HepG2 (cell line): ENCODE measurements around the gene FAM174C. TPM values are rescaled to one million over a fixed set of nuclear protein-coding genes. Genes with fewer than 3 reads are reported as not detected.
A peak's percentile ranks its signal among the peaks of the same experiment; 100 is the strongest.

Experiments
- ARNTL ChIP-seq: sonication (generic); formaldehyde crosslinking; IDR thresholded peaks from 2 replicates; pipeline ENCODE4 v1.4.0; 2020; ENCODE audit warnings: mild to moderate bottlenecking, missing genetic modification reagents
- FUBP1 ChIP-seq: sonication (generic); formaldehyde crosslinking; IDR thresholded peaks from 2 replicates; pipeline ENCODE4 v1.5.1; 2020; ENCODE audit warnings: missing genetic modification reagents, mild to moderate bottlenecking, borderline replicate concordance
- HNRNPK ChIP-seq: fragments of 200-400 bp; formaldehyde crosslinking; IDR thresholded peaks from 2 replicates; pipeline ENCODE4 v1.6.1; 2018; ENCODE audit warnings: low read length, low read depth, moderate library complexity, mild to moderate bottlenecking; ENCODE audit not compliant: poor library complexity, severe bottlenecking
- MAZ ChIP-seq, 2 experiments: sonication (generic) in 1 of 2; formaldehyde crosslinking in 1 of 2; IDR thresholded peaks; 2 replicates each; pipeline versions ENCODE4 v1.5.0 to v1.6.1; 2012 to 2020; ENCODE audit warnings: low read depth in 2 of 2, mild to moderate bottlenecking in 2 of 2, borderline replicate concordance in 1 of 2, improper control_type of control experiment in 1 of 2, low read length in 1 of 2, missing genetic modification reagents in 1 of 2, moderate library complexity in 1 of 2
- MLLT10 ChIP-seq: sonication (generic); formaldehyde crosslinking; IDR thresholded peaks from 2 replicates; pipeline ENCODE4 v1.4.0; 2020; ENCODE audit warnings: missing genetic modification reagents
- PATZ1 ChIP-seq: sonication (generic); formaldehyde crosslinking; IDR thresholded peaks from 2 replicates; pipeline ENCODE4 v1.4.0; 2020; ENCODE audit warnings: missing genetic modification reagents
- TCF12 ChIP-seq, 2 experiments: fragments of 450-650 bp in 1 of 2; sonication (generic) in 1 of 2; formaldehyde crosslinking in 1 of 2; IDR thresholded peaks; 2 replicates each; pipeline versions ENCODE4 v1.6.1 to v1.8.0; 2017 to 2022; ENCODE audit warnings: antibody characterized with exemption in 1 of 2, mild to moderate bottlenecking in 1 of 2, missing genetic modification reagents in 1 of 2, moderate library complexity in 1 of 2
- TRAFD1 ChIP-seq: sonication (generic); formaldehyde crosslinking; IDR thresholded peaks from 2 replicates; pipeline ENCODE4 v1.5.1; 2020; ENCODE audit warnings: missing genetic modification reagents, mild to moderate bottlenecking, borderline replicate concordance
- UBTF ChIP-seq: sonication (generic); formaldehyde crosslinking; IDR thresholded peaks from 2 replicates; pipeline ENCODE4 v1.4.0; 2020; ENCODE audit warnings: mild to moderate bottlenecking, missing genetic modification reagents
- ZFP36L1 ChIP-seq: sonication (generic); formaldehyde crosslinking; IDR thresholded peaks from 2 replicates; pipeline ENCODE4 v1.8.0; 2022; ENCODE audit warnings: mild to moderate bottlenecking, missing genetic modification reagents, moderate library complexity
- ZNF205 ChIP-seq: IDR thresholded peaks from 2 replicates; pipeline ENCODE4 v1.6.1; 2018; ENCODE audit warnings: missing biosample characterization, missing genetic modification reagents
- polyA plus RNA-seq, 8 experiments: library from polyadenylated mRNA; depleted of rRNA in 3 of 8; stranded (reverse) in 7 of 8; unstranded in 1 of 8; fragments of >200 nt; fragmentation: Illumina TruSeq in 4 of 8; extraction: Trizol in 4 of 8; gene quantifications; 2 replicates each; pipeline versions ENCODE4 v1.2.1 to v1.2.3, GENCODE V29; 2011 to 2016; ENCODE audit warnings: low read depth in 4 of 8, missing spikeins in 1 of 8, mixed read lengths in 1 of 8; ENCODE audit not compliant: insufficient read depth in 1 of 8
- total RNA-seq, 5 experiments: library from RNA; depleted of rRNA; stranded (reverse); fragments of >200 nt; fragmentation: Illumina TruSeq; extraction: Trizol; gene quantifications; 2 replicates each; pipeline ENCODE4 v1.2.3, GENCODE V29; 2016; ENCODE audit warnings: low read depth in 1 of 5
- TF ChIP-seq, protein P1 (sequence below): sonication (generic); formaldehyde crosslinking; IDR thresholded peaks from 2 replicates; pipeline ENCODE4 v1.8.1; 2022; ENCODE audit warnings: low read depth, mild to moderate bottlenecking, missing genetic modification reagents
- TF ChIP-seq, protein P2 (sequence below), 2 experiments: fragments of 450-650 bp in 1 of 2; sonication (generic) in 1 of 2; formaldehyde crosslinking; IDR thresholded peaks; 2 replicates each; pipeline versions ENCODE4 v1.5.0 to v1.8.0; 2020 to 2022; ENCODE audit warnings: mild to moderate bottlenecking in 1 of 2, missing genetic modification reagents in 1 of 2

The FAM174C gene
- total and polyA plus RNA-seq, 2 of the 13 experiments (the other 11 are each of a cell fraction or from before 2014, with no cell fraction given): 19.5 to 31.3 TPM

DNA sequence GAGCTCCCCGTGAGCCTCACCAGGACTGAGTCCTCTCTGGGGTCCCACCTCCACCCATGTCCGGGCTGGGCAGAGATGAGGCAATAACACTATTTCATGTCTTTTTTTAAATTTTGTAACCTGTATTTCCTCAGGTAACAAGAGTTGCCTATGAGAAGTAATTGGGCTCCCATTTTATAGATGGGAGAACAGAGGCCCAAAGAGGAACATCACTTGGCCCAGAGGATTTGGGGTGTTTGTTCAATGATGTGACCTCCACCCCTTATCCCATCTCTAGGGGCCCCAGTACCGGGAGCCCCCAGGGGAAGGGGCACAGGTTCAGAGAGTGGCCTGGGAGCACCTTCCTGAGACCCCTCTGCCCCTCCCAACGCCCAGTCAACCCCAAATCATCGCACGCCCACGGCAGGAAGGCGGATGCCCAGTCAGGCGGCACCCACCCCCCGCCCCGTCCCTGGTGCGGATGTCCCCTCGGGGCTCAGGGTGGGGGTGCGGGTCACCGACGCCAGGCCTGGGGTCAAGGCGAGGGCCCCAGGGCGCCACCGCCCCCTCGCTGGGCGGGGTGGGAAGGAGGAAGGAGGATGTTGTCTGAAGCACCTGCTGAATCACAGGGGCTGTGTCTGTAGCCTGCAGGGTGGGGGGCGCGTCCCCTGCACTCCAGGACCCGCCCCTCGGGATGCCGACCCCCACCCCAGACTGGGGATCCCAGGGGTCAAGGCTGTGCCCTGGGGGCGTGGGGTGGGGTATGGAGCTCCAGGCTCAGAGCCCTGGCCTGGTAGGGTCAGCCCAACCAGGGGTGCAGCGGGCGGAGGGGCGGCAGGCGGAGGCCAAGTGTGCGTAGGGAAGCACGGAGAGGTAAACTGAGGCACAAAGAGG lies 15.2 kb upstream of the FAM174C start (continued):
- TF ChIP-seq UBTF (CRISPR knock-in tag): no peak
- TF ChIP-seq TRAFD1 (CRISPR knock-in tag): no peak
- no peak for TF ChIP-seq TCF12 (IDR thresholded peaks at IDR 0.05)
- TF ChIP-seq TCF12 (CRISPR knock-in tag; IDR thresholded peaks at IDR 0.05): no peak
- peak; percentile 69; the same call in 1 of the 2 replicates for TF ChIP-seq PATZ1 (CRISPR knock-in tag)
- TF ChIP-seq MLLT10 (CRISPR knock-in tag): no peak
- TF ChIP-seq FUBP1 (CRISPR knock-in tag): no peak
- no peak for TF ChIP-seq ZFP36L1 (CRISPR knock-in tag)
- TF ChIP-seq ARNTL: no peak
- peak; percentile 60 for TF ChIP-seq HNRNPK
- TF ChIP-seq, protein P1, sequence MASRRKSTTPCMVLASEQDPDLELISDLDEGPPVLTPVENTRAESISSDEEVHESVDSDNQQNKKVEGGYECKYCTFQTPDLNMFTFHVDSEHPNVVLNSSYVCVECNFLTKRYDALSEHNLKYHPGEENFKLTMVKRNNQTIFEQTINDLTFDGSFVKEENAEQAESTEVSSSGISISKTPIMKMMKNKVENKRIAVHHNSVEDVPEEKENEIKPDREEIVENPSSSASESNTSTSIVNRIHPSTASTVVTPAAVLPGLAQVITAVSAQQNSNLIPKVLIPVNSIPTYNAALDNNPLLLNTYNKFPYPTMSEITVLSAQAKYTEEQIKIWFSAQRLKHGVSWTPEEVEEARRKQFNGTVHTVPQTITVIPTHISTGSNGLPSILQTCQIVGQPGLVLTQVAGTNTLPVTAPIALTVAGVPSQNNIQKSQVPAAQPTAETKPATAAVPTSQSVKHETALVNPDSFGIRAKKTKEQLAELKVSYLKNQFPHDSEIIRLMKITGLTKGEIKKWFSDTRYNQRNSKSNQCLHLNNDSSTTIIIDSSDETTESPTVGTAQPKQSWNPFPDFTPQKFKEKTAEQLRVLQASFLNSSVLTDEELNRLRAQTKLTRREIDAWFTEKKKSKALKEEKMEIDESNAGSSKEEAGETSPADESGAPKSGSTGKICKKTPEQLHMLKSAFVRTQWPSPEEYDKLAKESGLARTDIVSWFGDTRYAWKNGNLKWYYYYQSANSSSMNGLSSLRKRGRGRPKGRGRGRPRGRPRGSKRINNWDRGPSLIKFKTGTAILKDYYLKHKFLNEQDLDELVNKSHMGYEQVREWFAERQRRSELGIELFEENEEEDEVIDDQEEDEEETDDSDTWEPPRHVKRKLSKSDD (CRISPR knock-in tag): no peak
- TF ChIP-seq ZNF205: no peak
- TF ChIP-seq MAZ (IDR thresholded peaks at IDR 0.05; ENCODE audit: borderline replicate concordance, low read depth, low read length): no peak
- TF ChIP-seq MAZ (CRISPR knock-in tag; IDR thresholded peaks at IDR 0.05; ENCODE audit: low read depth): no peak; the same call in 1 of the 2 replicates
- TF ChIP-seq, protein P2, sequence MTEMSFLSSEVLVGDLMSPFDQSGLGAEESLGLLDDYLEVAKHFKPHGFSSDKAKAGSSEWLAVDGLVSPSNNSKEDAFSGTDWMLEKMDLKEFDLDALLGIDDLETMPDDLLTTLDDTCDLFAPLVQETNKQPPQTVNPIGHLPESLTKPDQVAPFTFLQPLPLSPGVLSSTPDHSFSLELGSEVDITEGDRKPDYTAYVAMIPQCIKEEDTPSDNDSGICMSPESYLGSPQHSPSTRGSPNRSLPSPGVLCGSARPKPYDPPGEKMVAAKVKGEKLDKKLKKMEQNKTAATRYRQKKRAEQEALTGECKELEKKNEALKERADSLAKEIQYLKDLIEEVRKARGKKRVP (CRISPR knock-in tag; IDR thresholded peaks at IDR 0.05): no peak; a peak in 1 of 4 replicates
